HepG2 (cell line): ENCODE measurements around the gene NT5C. TPM values are rescaled to one million over a fixed set of nuclear protein-coding genes. Genes with fewer than 3 reads are reported as not detected.

Experiments used
- CBX5 ChIP-seq: sonication (generic); formaldehyde crosslinking; IDR thresholded peaks from 2 replicates; pipeline ENCODE4 v1.4.0; 2020; ENCODE audit warnings: missing genetic modification reagents, borderline replicate concordance
- E2F1 ChIP-seq: sonication (generic); formaldehyde crosslinking; IDR thresholded peaks from 2 replicates; pipeline ENCODE4 v1.5.0; 2020; ENCODE audit warnings: missing genetic modification reagents
- GATAD1 ChIP-seq: IDR thresholded peaks from 2 replicates; pipeline ENCODE4 v1.6.1; 2016; ENCODE audit warnings: missing genetic modification reagents, missing compliant biosample characterization
- PAF1 ChIP-seq: IDR thresholded peaks from 2 replicates; pipeline ENCODE4 v1.6.1; 2016; ENCODE audit warnings: missing genetic modification reagents, missing compliant biosample characterization
- RARG ChIP-seq: sonication (generic); formaldehyde crosslinking; IDR thresholded peaks from 2 replicates; pipeline ENCODE4 v1.4.0; 2020; ENCODE audit warnings: low read depth, mild to moderate bottlenecking, missing genetic modification reagents
- RNF2 ChIP-seq: fragments of 450-650 bp; conservative IDR thresholded peaks from 2 replicates; pipeline ENCODE4 v1.6.1; 2016; ENCODE audit warnings: low read depth
- RNF219 ChIP-seq: sonication (generic); formaldehyde crosslinking; IDR thresholded peaks from 2 replicates; pipeline ENCODE4 v1.5.0; 2020; ENCODE audit warnings: mild to moderate bottlenecking, missing genetic modification reagents
- SATB2 ChIP-seq: sonication (generic); formaldehyde crosslinking; IDR thresholded peaks from 2 replicates; pipeline ENCODE4 v1.5.0; 2020; ENCODE audit warnings: missing genetic modification reagents
- TEAD2 ChIP-seq: sonication (generic); formaldehyde crosslinking; IDR thresholded peaks from 2 replicates; pipeline ENCODE4 v1.9.0; 2021; ENCODE audit warnings: missing genetic modification reagents
- TFDP2 ChIP-seq: sonication (generic); formaldehyde crosslinking; IDR thresholded peaks from 2 replicates; pipeline ENCODE4 v1.4.0; 2020; ENCODE audit warnings: missing genetic modification reagents
- TOE1 ChIP-seq: sonication (generic); formaldehyde crosslinking; IDR thresholded peaks from 2 replicates; pipeline ENCODE4 v1.4.0; 2020; ENCODE audit warnings: mild to moderate bottlenecking, missing genetic modification reagents
- TSC22D2 ChIP-seq: sonication (generic); formaldehyde crosslinking; IDR thresholded peaks from 2 replicates; pipeline ENCODE4 v1.5.1; 2020; ENCODE audit warnings: missing genetic modification reagents, mild to moderate bottlenecking, borderline replicate concordance
- ZBTB2 ChIP-seq: sonication (generic); formaldehyde crosslinking; IDR thresholded peaks from 2 replicates; pipeline ENCODE4 v1.8.0; 2022; ENCODE audit warnings: low read depth, missing genetic modification reagents
- ZNF143 ChIP-seq: sonication (generic); formaldehyde crosslinking; IDR thresholded peaks from 2 replicates; pipeline ENCODE4 v1.4.0; 2020; ENCODE audit warnings: missing genetic modification reagents
- ZNF180 ChIP-seq: sonication (generic); formaldehyde crosslinking; IDR thresholded peaks from 2 replicates; pipeline ENCODE4 v1.4.0; 2020; ENCODE audit warnings: low read depth, missing genetic modification reagents, borderline replicate concordance
- ZNF468 ChIP-seq: sonication (generic); formaldehyde crosslinking; IDR thresholded peaks from 2 replicates; pipeline ENCODE4 v1.8.0; 2022; ENCODE audit warnings: mild to moderate bottlenecking, moderate library complexity, missing genetic modification reagents
- ZNF552 ChIP-seq: sonication (generic); formaldehyde crosslinking; IDR thresholded peaks from 2 replicates; pipeline ENCODE4 v1.9.0; 2022; ENCODE audit warnings: missing genetic modification reagents, mild to moderate bottlenecking, borderline replicate concordance
- ZNF557 ChIP-seq: sonication (generic); formaldehyde crosslinking; IDR thresholded peaks from 2 replicates; pipeline ENCODE4 v1.4.0; 2020; ENCODE audit warnings: missing genetic modification reagents
- ZNF570 ChIP-seq: sonication (generic); formaldehyde crosslinking; IDR thresholded peaks from 2 replicates; pipeline ENCODE4 v1.4.0; 2020; ENCODE audit warnings: mild to moderate bottlenecking, missing genetic modification reagents, borderline replicate concordance
- ZSCAN5A ChIP-seq: sonication (generic); formaldehyde crosslinking; IDR thresholded peaks from 2 replicates; pipeline ENCODE4 v1.8.0; 2022; ENCODE audit warnings: mild to moderate bottlenecking, missing genetic modification reagents, borderline replicate concordance
- polyA plus RNA-seq, 8 experiments: library from polyadenylated mRNA; depleted of rRNA in 3 of 8; stranded (reverse) in 7 of 8; unstranded in 1 of 8; fragments of >200 nt; fragmentation: Illumina TruSeq in 4 of 8; extraction: Trizol in 4 of 8; gene quantifications; 2 replicates each; pipeline versions ENCODE4 v1.2.1 to v1.2.3, GENCODE V29; 2011 to 2016; ENCODE audit warnings: low read depth in 4 of 8, missing spikeins in 1 of 8, mixed read lengths in 1 of 8; ENCODE audit not compliant: insufficient read depth in 1 of 8
- total RNA-seq, 5 experiments: library from RNA; depleted of rRNA; stranded (reverse); fragments of >200 nt; fragmentation: Illumina TruSeq; extraction: Trizol; gene quantifications; 2 replicates each; pipeline ENCODE4 v1.2.3, GENCODE V29; 2016; ENCODE audit warnings: low read depth in 1 of 5

NT5C gene
- total and polyA plus RNA-seq, 2 of the 13 experiments (the other 11 are each of a cell fraction or from before 2014, with no cell fraction given) = 42.8 to 48.6 TPM

- TF ChIP-seq ZBTB2 (CRISPR knock-in tag) = peak; percentile 79; the same call in 1 of the 2 replicates
- no peak for TF ChIP-seq TSC22D2
- TF ChIP-seq CBX5 (CRISPR knock-in tag) = peak; percentile 22; the same call in 1 of the 2 replicates
- TF ChIP-seq ZNF570 (CRISPR knock-in tag) = no peak
- TF ChIP-seq GATAD1 = peak; percentile 72
- no peak for TF ChIP-seq RARG (CRISPR knock-in tag)
- no peak for TF ChIP-seq ZNF468 (CRISPR knock-in tag)
- TF ChIP-seq SATB2 (CRISPR knock-in tag) = no peak; the same call in 1 of the 2 replicates
- no peak for TF ChIP-seq TEAD2 (CRISPR knock-in tag)
- TF ChIP-seq ZNF557 (CRISPR knock-in tag) = no peak; the same call in 1 of the 2 replicates
- no peak; the same call in 1 of the 2 replicates for TF ChIP-seq RNF2
- TF ChIP-seq ZNF552 = peak; percentile 84
- peak; percentile 61 for TF ChIP-seq E2F1 (CRISPR knock-in tag)
- TF ChIP-seq TFDP2 (CRISPR knock-in tag) = peak; percentile 82
- no peak for TF ChIP-seq TOE1 (CRISPR knock-in tag)
- peak; percentile 37; the same call in 1 of the 2 replicates for TF ChIP-seq ZNF143 (CRISPR knock-in tag)
- TF ChIP-seq ZSCAN5A (CRISPR knock-in tag) = peak; percentile 45; the same call in 1 of the 2 replicates
- no peak for TF ChIP-seq PAF1
- no peak for TF ChIP-seq RNF219
- TF ChIP-seq ZNF180 (CRISPR knock-in tag) = 0 out of 2 replicates have a peak, but pooled peaks have one; percentile 64
Observed at GRCh38 chr17:75109407-75110233, 21.9 kb downstream of the NT5C start, which contains the start of gene ARMC7 (continued).
